ENCODE data around the gene MGAT5B. TPM values are rescaled to one million over a fixed set of nuclear protein-coding genes. Genes with fewer than 3 reads are reported as not detected.

Gene MGAT5B
- total RNA-seq, 5 donors from 2014 or later (not counting 1 experiment from before 2014, with no cell fraction given), result 0.15 to 2.4 (median 0.79) TPM

GRCh38 chr17:76884995-76885893, 17.0 kb downstream of the MGAT5B start:
- peaks cover 0 to 21% of the 10 kb centered on the region in 2 experiments for H3K27me3 ChIP-seq (replicated peaks in 1 of 2; ENCODE audit: control insufficient read depth in 2 of 2, extremely low read depth in 1 of 2, insufficient read depth in 2 of 2, low read length in 1 of 2)
- no peak for ATAC-seq (replicated peaks in 1 of 4)
- DNase-seq, result no peak
- WGBS (ENCODE audit: insufficient coverage), result 84% methylated on average over 11 of the region's 16 CpGs
- H3K4me1 ChIP-seq (ENCODE audit: control insufficient read depth in 1 of 2, extremely low read depth in 1 of 2, insufficient read depth in 2 of 2, low read length in 2 of 2), result no peaks in the 10 kb centered on the region
- ChIA-PET POLR2A (no interaction called here), CTCF (no interaction called here)
- no peaks in the 10 kb centered on the region for H3K36me3 Mint-ChIP-seq
- H3K4me3 ChIP-seq (ENCODE audit: control insufficient read depth in 1 of 2, extremely low read depth in 1 of 2, low read length in 1 of 2), result no peak overlapping the region
- H3K4me1 Mint-ChIP-seq, result no peaks in the 10 kb centered on the region
- no peaks in the 10 kb centered on the region for H3K9me3 Mint-ChIP-seq
- H3K4me3 Mint-ChIP-seq, result no peak overlapping the region
- H3K27ac ChIP-seq (ENCODE audit: low read length), result no peak overlapping the region
- H3K27ac Mint-ChIP-seq, result no peak overlapping the region
- no peaks in the 10 kb centered on the region for H3K9me3 ChIP-seq
- no peaks in the 10 kb centered on the region for H3K36me3 ChIP-seq (ENCODE audit: control insufficient read depth in 2 of 2, extremely low read depth in 1 of 2, insufficient read depth in 1 of 2, low read length in 1 of 2)
- peaks cover 0 to 7% of the 10 kb centered on the region in 2 donors for H3K27me3 Mint-ChIP-seq

GRCh38 chr17:76885894-76886290, 17.7 kb downstream of the MGAT5B start:
- Mint-ChIP-seq H3K9me3 (no peaks in the 10 kb centered on the region), H3K4me1 (no peaks in the 10 kb centered on the region), H3K27ac (no peak overlapping the region), H3K36me3 (no peaks in the 10 kb centered on the region), H3K4me3 (no peak overlapping the region), H3K27me3 (peaks cover 0 to 7% of the 10 kb centered on the region in 2 donors)
- CTCF ChIA-PET, result no interaction called here
- POLR2A ChIA-PET, result no interaction called here
- peaks cover 0 to 15% of the 10 kb centered on the region in 2 experiments for H3K27me3 ChIP-seq (replicated peaks in 1 of 2; ENCODE audit: control insufficient read depth in 2 of 2, extremely low read depth in 1 of 2, insufficient read depth in 2 of 2, low read length in 1 of 2)
- no peak overlapping the region for H3K27ac ChIP-seq (ENCODE audit: low read length)
- DNase-seq (no peak), ATAC-seq (replicated peaks in 1 of 4) (no peak)
- no peaks in the 10 kb centered on the region for H3K9me3 ChIP-seq
- no peak overlapping the region for H3K4me3 ChIP-seq (ENCODE audit: control insufficient read depth in 1 of 2, extremely low read depth in 1 of 2, low read length in 1 of 2)
- H3K36me3 ChIP-seq (ENCODE audit: control insufficient read depth in 2 of 2, extremely low read depth in 1 of 2, insufficient read depth in 1 of 2, low read length in 1 of 2), result no peaks in the 10 kb centered on the region
- no peaks in the 10 kb centered on the region for H3K4me1 ChIP-seq (ENCODE audit: control insufficient read depth in 1 of 2, extremely low read depth in 1 of 2, insufficient read depth in 2 of 2, low read length in 2 of 2)
- 80% methylated on average over 4 of the region's 5 CpGs for WGBS (ENCODE audit: insufficient coverage)

GRCh38 chr17:76886395-76886794, 18.2 kb downstream of the MGAT5B start:
- no peaks in the 10 kb centered on the region for H3K9me3 ChIP-seq
- Mint-ChIP-seq H3K27me3 (peaks cover 0 to 7% of the 10 kb centered on the region in 2 donors), H3K36me3 (no peaks in the 10 kb centered on the region), H3K4me1 (no peaks in the 10 kb centered on the region), H3K27ac (no peak overlapping the region), H3K4me3 (no peak overlapping the region), H3K9me3 (no peaks in the 10 kb centered on the region)
- WGBS (ENCODE audit: insufficient coverage), result 100% methylated on average over 1 of the region's 5 CpGs
- H3K36me3 ChIP-seq (ENCODE audit: control insufficient read depth in 2 of 2, extremely low read depth in 1 of 2, insufficient read depth in 1 of 2, low read length in 1 of 2), result no peaks in the 10 kb centered on the region
- CTCF ChIA-PET, result no interaction called here
- no peak for DNase-seq
- H3K27ac ChIP-seq (ENCODE audit: low read length), result no peak overlapping the region
- H3K4me1 ChIP-seq (ENCODE audit: control insufficient read depth in 1 of 2, extremely low read depth in 1 of 2, insufficient read depth in 2 of 2, low read length in 2 of 2), result no peaks in the 10 kb centered on the region
- peaks cover 0 to 12% of the 10 kb centered on the region in 2 experiments for H3K27me3 ChIP-seq (replicated peaks in 1 of 2; ENCODE audit: control insufficient read depth in 2 of 2, extremely low read depth in 1 of 2, insufficient read depth in 2 of 2, low read length in 1 of 2)
- ATAC-seq (replicated peaks in 1 of 4), result no peak
- no peak overlapping the region for H3K4me3 ChIP-seq (ENCODE audit: control insufficient read depth in 1 of 2, extremely low read depth in 1 of 2, low read length in 1 of 2)
- POLR2A ChIA-PET, result no interaction called here

- Mint-ChIP-seq H3K27me3 (peaks cover 0 to 7% of the 10 kb centered on the region in 2 donors), H3K4me3 (no peak overlapping the region), H3K27ac (no peak overlapping the region), H3K4me1 (no peaks in the 10 kb centered on the region), H3K9me3 (no peaks in the 10 kb centered on the region), H3K36me3 (no peaks in the 10 kb centered on the region)
- H3K9me3 ChIP-seq, result no peaks in the 10 kb centered on the region
- ATAC-seq (replicated peaks in 1 of 4) (no peak), DNase-seq (no peak)
- H3K36me3 ChIP-seq (ENCODE audit: control insufficient read depth in 2 of 2, extremely low read depth in 1 of 2, insufficient read depth in 1 of 2, low read length in 1 of 2), result no peaks in the 10 kb centered on the region
- POLR2A ChIA-PET, result no interaction called here
- no peaks in the 10 kb centered on the region for H3K4me1 ChIP-seq (ENCODE audit: control insufficient read depth in 1 of 2, extremely low read depth in 1 of 2, insufficient read depth in 2 of 2, low read length in 2 of 2)
- H3K27ac ChIP-seq (ENCODE audit: low read length), result no peak overlapping the region
- H3K4me3 ChIP-seq (ENCODE audit: control insufficient read depth in 1 of 2, extremely low read depth in 1 of 2, low read length in 1 of 2), result no peak overlapping the region
- CTCF ChIA-PET, result interaction anchor here in 1 of 2 donors (0.5 kb wide), 1 partner anchor 187 kb away, joined by 3 read pairs; no protein-coding TSS in a partner anchor
- H3K27me3 ChIP-seq (replicated peaks in 1 of 2; ENCODE audit: control insufficient read depth in 2 of 2, extremely low read depth in 1 of 2, insufficient read depth in 2 of 2, low read length in 1 of 2), result peaks cover 0 to 15% of the 10 kb centered on the region in 2 experiments
- WGBS (ENCODE audit: insufficient coverage), result 92% methylated on average over 2 of the region's 6 CpGs
Observed at GRCh38 chr17:76887802-76888201, 19.6 kb downstream of the MGAT5B start.

GRCh38 chr17:76888661-76889060, 20.5 kb downstream of the MGAT5B start:
- no peaks in the 10 kb centered on the region for H3K36me3 Mint-ChIP-seq
- ChIA-PET POLR2A (no interaction called here), CTCF (no interaction called here)
- 88% methylated on average over 11 of the region's 14 CpGs for WGBS (ENCODE audit: insufficient coverage)
- H3K9me3 Mint-ChIP-seq, result no peaks in the 10 kb centered on the region
- Histone ChIP-seq H3K27me3 (replicated peaks in 1 of 2; ENCODE audit: control insufficient read depth in 2 of 2, extremely low read depth in 1 of 2, insufficient read depth in 2 of 2, low read length in 1 of 2) (peaks cover 0 to 15% of the 10 kb centered on the region in 2 experiments), H3K4me1 (ENCODE audit: control insufficient read depth in 1 of 2, extremely low read depth in 1 of 2, insufficient read depth in 2 of 2, low read length in 2 of 2) (no peaks in the 10 kb centered on the region), H3K9me3 (no peaks in the 10 kb centered on the region), H3K36me3 (ENCODE audit: control insufficient read depth in 2 of 2, extremely low read depth in 1 of 2, insufficient read depth in 1 of 2, low read length in 1 of 2) (no peaks in the 10 kb centered on the region), H3K4me3 (ENCODE audit: control insufficient read depth in 1 of 2, extremely low read depth in 1 of 2, low read length in 1 of 2) (no peak overlapping the region), H3K27ac (ENCODE audit: low read length) (no peak overlapping the region)
- no peak overlapping the region for H3K4me3 Mint-ChIP-seq
- ATAC-seq (replicated peaks in 1 of 4), result no peak
- no peak overlapping the region for H3K27ac Mint-ChIP-seq
- peaks cover 0 to 7% of the 10 kb centered on the region in 2 donors for H3K27me3 Mint-ChIP-seq
- DNase-seq, result no peak
- no peaks in the 10 kb centered on the region for H3K4me1 Mint-ChIP-seq

GRCh38 chr17:76889323-76889722, 21.1 kb downstream of the MGAT5B start:
- H3K36me3 ChIP-seq (ENCODE audit: control insufficient read depth in 2 of 2, extremely low read depth in 1 of 2, insufficient read depth in 1 of 2, low read length in 1 of 2), result no peaks in the 10 kb centered on the region
- peaks cover 0 to 15% of the 10 kb centered on the region in 2 experiments for H3K27me3 ChIP-seq (replicated peaks in 1 of 2; ENCODE audit: control insufficient read depth in 2 of 2, extremely low read depth in 1 of 2, insufficient read depth in 2 of 2, low read length in 1 of 2)
- no peak overlapping the region for H3K27ac ChIP-seq (ENCODE audit: low read length)
- Mint-ChIP-seq H3K27ac (no peak overlapping the region), H3K4me3 (no peak overlapping the region), H3K27me3 (peaks cover 0 to 7% of the 10 kb centered on the region in 2 donors), H3K9me3 (no peaks in the 10 kb centered on the region), H3K4me1 (no peaks in the 10 kb centered on the region), H3K36me3 (no peaks in the 10 kb centered on the region)
- no peaks in the 10 kb centered on the region for H3K4me1 ChIP-seq (ENCODE audit: control insufficient read depth in 1 of 2, extremely low read depth in 1 of 2, insufficient read depth in 2 of 2, low read length in 2 of 2)
- H3K4me3 ChIP-seq (ENCODE audit: control insufficient read depth in 1 of 2, extremely low read depth in 1 of 2, low read length in 1 of 2), result no peak overlapping the region
- POLR2A ChIA-PET, result no interaction called here
- WGBS (ENCODE audit: insufficient coverage), result no CpG with 5 or more reads among the region's 5 CpGs
- ATAC-seq (replicated peaks in 1 of 4) (no peak), DNase-seq (no peak)
- CTCF ChIA-PET, result interaction anchor here in 1 of 2 donors (0.6 kb wide), 1 partner anchor 173 kb away, joined by 5 read pairs; no protein-coding TSS in a partner anchor
- H3K9me3 ChIP-seq, result no peaks in the 10 kb centered on the region

Data from T-cell (primary cell).